ENCODE results near the gene EML4. TPM values are rescaled to one million over a fixed set of nuclear protein-coding genes. Genes with fewer than 3 reads are reported as not detected.

The EML4 gene
- total and polyA plus RNA-seq, 2 of the 13 experiments (the other 11 are each of a cell fraction or from before 2014, with no cell fraction given): 243 to 476 TPM

- TF ChIP-seq TFAP4 (IDR thresholded peaks at IDR 0.05; ENCODE audit: borderline replicate concordance, low read depth): peak; percentile 87
- TF ChIP-seq CREB3 (CRISPR knock-in tag; IDR thresholded peaks at IDR 0.05): 0 out of 2 replicates have a peak, but pooled peaks have one; percentile 44
- TF ChIP-seq ZBTB10 (CRISPR knock-in tag; IDR thresholded peaks at IDR 0.05; ENCODE audit: borderline replicate concordance): no peak
- TF ChIP-seq NBN (conservative IDR thresholded peaks at IDR 0.05): no peak
- no peak for TF ChIP-seq PLRG1 (conservative IDR thresholded peaks at IDR 0.05)
- no peak for TF ChIP-seq ZNF18 (CRISPR knock-in tag; IDR thresholded peaks at IDR 0.05; ENCODE audit: insufficient replicate concordance)
- TF ChIP-seq BRF2 (CRISPR knock-in tag; IDR thresholded peaks at IDR 0.05): 0 out of 2 replicates have a peak, but pooled peaks have one; percentile 21
- TF ChIP-seq MAX (IDR thresholded peaks at IDR 0.05): peak; percentile 83
- 0 out of 2 replicates have a peak, but pooled peaks have one; percentile 88 for TF ChIP-seq ISX (CRISPR knock-in tag; conservative IDR thresholded peaks at IDR 0.05)
- no peak for TF ChIP-seq PAF1 (CRISPR knock-in tag; IDR thresholded peaks at IDR 0.05)
- peak; percentile 70; the same call in 1 of the 2 replicates for TF ChIP-seq ZSCAN31 (CRISPR knock-in tag; IDR thresholded peaks at IDR 0.05; ENCODE audit: low read depth)
- 0 out of 2 replicates have a peak, but pooled peaks have one; percentile 50 for TF ChIP-seq ZNF770 (CRISPR knock-in tag; IDR thresholded peaks at IDR 0.05)
- TF ChIP-seq ZC3H4 (CRISPR knock-in tag; IDR thresholded peaks at IDR 0.05; ENCODE audit: borderline replicate concordance): no peak
- peak; percentile 68 for TF ChIP-seq ZNF710 (CRISPR knock-in tag; IDR thresholded peaks at IDR 0.05; ENCODE audit: borderline replicate concordance)
- peak; percentile 97 for TF ChIP-seq ZNF607 (CRISPR knock-in tag; IDR thresholded peaks at IDR 0.05; ENCODE audit: borderline replicate concordance)
Measured at GRCh38 chr2:42360890-42361727, 192.0 kb downstream of the EML4 start, which contains the start of gene COX7A2L (continued).

Measured in HepG2 (cell line).